Kidney glomerular epithelial cell (primary cell): ENCODE measurements around the gene PDE4D.

Source experiments
- DNase-seq: peaks from one replicate; lab custom pipeline; 2025; lab: John Stamatoyannopoulos, UW

The PDE4D gene

DNA sequence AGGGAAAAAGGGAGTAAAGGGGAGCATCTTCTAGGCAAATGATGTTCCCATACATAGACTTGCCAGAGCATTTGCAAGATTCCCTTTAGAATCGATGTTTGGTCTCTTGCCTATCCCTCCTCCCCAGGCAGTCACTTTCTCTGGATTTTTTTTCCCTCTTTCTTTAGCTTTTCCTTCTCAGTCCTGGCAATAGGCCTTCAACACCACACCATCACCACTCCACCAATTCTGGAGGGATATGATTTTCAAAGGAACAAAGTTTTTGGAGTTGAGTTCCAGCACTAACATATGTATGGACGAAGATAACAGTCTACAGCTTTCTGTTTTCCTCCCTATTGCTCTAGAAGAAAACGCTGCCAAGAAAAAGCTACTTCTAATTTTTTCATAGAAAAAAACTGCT, 377.4 kb downstream of the PDE4D start:
- no peak for DNase-seq

DNA sequence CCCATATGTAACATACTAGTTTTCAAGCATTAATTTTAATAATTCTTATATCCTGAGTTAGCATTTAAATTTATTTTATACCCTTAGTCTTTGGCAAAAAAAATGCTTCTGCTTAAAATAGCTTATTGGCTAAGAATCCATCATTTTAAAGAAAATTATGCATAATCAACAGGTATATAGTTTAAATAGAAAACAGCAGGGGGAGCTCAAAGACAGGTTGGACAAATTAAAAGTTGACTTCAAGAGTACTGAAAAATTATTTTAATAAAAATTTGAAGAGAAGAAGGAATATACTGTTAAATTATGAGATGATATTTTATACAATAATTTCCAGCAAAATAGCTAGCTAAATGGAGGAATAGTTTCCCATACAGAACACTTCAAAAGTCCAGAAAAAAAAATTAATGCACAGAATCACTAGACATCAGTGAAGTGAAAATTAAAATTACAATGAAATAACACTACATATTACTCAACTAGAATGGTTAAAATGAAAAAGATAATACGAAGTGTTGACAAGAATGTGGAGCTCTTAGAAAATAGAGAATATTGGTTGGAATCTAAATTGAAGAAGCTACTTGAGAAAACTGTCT, 387.1 kb downstream of the PDE4D start:
- peak; percentile 42 for DNase-seq

DNA sequence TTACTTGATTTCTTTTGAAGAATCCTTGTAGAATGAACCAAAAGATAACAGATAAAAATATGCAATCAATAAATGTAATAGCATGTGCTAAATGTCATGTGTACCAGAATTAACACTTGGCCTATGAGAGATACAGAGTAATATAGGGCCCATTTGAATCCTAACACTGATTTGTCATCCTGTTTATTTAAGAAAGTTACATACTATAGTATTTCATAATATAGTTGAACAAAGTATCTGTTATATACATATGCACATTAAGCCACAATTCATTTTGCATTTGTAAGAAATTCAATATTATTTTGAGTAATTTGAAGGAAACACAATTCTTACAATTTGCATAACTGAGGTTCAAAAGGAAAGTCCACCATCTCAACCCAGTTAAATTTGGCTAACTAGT, 389.5 kb downstream of the PDE4D start:
- no peak for DNase-seq

DNA sequence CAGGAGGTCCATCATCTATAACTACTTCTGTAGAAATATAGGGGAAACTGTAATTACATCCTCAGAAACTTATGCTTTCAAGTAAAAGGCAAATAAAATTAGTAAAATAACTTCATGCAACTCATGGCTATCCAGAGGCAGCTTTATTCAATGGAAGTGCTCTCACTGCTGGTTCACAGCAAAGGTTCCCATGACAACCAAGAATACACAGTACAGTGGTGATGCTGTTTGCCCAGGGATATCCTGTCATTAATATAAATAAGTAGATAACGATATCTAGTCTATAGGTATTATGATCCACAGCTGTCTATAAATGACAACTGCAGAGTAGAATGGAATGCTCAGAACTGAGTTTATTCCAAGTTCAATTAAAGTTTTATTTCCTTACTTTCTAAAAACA, 390.3 kb downstream of the PDE4D start:
- DNase-seq = no peak

DNA sequence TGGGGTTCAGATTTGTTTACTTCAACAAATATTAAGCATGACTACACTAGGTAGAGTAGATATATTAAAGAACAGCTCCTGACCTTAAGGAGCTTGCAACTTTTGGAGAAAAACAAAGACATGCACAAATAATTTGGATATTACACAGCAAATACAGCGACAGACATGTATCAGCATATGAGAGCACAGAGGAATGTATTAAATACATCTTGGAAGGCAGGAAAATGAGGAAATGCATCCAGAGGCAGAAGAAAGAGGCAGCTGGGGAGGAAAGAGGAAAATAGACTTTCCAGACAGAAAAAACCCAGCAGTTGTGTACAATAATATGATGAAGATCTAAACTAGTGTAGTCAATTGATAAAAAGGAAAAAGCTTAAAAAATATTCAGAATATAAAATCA, 392.2 kb downstream of the PDE4D start:
- DNase-seq = no peak

DNA sequence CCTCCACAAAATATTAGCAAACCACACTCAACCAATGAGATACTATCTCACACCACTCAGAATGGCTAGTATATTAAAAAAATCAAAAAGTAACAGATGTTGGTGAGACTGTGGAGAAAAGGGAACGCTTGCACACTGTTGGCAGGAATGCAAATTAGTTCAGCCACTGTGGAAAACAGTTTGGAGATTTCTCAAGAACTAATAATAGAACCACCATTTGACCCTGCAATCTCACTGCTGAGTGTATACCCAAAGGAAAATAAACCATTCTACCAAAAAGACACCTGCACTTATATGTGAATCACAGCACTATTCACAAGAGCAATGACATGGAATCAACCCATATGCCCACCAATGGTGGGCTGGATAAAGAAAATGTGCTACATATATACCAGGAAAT, 393.5 kb downstream of the PDE4D start:
- no peak for DNase-seq

DNA sequence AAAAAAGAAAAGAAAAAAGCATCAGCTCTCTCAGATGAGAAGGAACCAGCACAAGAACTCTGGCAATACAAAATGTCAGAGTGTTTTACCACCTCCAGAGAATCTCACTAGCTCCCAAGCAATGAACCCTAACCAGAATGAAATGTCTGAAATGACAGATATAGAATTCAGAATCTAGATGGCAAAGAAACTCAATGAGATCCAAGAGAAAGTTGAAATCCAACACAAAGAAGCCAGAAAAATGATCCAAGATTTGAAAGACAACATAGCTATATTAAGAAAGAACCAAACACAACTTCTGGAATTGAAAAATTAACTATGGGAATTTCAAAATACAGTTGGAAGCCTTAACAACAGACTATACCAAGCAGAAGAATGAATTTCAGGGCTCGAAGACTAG, 396.3 kb downstream of the PDE4D start:
- DNase-seq = no peak

DNA sequence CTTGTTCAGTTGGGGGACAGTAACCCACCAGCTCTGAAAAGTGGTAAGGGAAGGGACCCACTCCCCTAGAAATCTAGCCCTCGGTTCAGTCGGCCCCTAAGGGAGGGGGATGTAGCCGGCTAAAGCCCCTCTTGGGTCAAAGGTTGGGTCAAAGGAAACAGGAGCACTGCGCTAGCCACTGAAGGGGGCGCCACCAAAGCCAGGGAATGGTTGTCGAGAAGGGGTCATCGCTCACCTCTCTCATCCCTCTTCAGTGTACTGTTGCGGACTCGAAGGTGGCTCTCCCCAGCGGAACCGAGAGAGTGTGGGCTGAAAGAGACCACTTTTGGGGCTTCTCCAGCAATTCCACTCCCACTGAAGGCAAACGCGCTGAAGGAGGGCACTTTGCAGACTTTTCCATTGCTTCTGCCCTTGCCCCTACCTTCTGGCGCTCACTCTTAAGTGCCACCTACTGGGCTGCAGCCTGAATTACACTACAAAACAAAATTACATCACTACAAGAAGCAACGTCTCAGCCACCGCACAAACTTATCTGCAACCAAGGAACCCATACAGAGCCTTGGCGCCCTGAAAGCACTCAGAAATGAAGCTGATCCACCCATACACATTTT, 396.9 kb downstream of the PDE4D start:
- DNase-seq = no peak

DNA sequence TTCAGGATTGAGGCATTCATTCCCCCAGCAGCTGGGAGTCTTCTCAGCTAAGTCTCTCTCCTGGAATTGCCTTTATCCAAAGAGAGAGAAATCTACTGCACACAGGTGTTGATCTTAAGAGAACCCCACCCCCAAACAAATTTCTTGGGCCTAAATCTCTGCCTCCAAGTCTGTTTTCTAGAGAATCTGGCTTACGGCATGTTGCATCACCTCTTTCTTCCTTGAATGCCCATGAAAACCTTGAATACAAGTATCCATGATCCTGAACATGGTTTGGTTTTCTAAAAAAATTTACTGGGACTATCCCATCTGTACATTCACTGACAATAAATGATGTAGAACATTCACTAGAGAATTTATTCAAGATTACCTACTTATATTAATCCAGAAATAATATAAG, 401.6 kb downstream of the PDE4D start:
- DNase-seq = no peak

DNA sequence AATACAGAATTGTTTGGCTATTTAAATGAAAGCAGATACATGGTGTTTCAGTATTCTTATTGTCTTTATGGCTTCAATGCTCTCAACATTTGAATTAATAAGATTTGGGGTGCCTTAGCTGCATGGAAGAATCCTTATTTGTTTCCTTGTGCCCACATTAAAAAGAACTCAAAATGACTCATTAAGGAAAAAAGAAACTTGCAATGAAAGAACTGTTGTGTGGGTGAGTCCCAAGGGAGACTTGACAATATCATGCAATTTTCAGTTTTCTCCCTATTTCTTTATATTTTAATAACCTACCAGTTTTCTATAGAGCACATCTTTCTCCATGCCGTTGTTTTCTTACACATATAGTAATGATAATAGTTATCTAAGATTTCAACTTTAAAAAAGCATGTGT, 404.0 kb downstream of the PDE4D start:
- DNase-seq = no peak

DNA sequence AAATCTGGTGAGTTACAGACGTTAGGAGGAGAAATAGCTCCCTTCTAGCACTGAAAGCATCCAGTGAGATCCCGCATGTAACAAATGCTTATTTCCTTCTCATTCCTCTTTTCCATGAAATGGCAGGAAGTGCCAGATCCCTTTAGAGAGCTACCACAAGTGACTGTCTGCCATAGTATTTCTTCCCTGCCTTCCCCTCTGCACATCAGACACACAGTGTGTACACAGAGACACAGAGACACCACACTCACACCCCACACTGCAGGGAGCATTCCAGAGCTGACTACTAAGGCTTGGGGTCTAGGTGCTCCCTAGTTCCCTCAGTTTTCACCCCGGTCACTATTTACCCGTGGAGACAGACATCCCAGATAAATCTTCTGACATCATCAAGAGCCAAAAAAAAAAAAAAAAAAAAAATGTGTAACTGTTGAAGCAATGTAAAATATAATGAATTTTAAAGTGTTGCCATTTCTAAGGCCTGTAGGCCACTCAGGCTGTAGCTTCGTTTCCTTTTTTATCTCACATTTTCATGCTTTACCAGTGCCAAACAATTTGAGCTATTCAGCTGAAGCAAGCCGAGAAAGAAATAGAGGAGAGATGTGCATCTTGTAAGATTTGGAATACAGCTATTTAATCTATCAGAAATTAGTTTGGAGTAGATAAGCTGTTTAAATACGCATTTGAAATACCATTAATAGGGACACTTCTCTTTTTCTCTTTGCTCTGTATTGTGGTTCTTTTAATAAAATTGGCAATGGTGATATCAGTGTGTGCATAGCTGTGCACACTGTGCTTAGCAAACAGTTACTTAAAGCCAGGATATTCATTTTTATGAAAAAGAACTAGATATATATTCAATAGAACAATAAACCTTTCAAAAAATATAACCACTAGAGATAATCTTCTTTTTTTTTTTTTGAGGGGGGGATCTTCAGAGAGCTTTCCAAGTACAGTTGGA, 405.5 kb downstream of the PDE4D start:
- no peak for DNase-seq

DNA sequence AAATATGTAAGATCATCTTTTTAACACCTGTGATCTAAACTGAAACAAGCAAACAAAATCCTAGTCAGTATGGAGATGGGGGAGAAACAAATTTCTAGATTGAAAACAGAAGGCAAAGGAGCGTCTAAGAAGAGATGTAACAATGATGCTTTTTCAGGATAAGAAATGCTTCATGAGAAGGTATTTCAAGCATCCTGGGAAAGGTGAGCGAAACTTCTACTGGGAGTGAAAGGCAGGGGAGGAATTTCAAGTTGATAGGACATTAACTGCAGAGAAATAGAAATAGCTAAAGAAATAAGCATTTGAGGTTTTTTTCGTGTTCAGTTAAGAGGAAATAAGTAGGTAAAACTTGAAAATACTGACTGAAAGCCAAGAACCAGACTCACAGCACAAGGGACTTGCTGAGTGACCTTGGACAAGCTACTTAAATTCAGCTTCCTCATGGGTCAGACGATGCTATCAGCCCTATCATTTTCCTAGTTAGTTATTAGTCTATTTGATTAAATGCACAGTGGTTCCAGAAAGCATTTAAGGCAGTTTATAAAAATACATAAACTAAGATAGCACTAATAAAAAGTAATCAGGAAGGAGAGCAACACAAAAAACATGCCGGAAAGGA, 406.3 kb downstream of the PDE4D start:
- DNase-seq = no peak

DNA sequence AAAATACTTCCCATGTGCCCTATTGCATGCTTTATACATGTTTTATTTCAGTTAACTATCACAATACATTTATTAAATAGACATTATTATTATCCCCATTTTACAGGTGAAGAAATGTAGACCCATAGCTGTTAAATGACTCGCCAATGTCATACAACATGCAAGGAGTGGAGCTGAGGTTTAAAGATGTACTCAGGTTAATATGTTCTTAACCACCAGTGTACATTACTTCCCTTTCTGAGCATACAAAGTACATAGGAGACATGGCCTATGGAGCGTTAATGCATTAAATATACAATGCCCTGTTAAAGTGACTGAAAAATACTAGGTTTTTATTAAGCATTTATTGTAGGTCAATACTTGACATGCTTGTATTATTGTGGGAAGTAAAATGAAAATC, 407.0 kb downstream of the PDE4D start:
- no peak for DNase-seq

DNA sequence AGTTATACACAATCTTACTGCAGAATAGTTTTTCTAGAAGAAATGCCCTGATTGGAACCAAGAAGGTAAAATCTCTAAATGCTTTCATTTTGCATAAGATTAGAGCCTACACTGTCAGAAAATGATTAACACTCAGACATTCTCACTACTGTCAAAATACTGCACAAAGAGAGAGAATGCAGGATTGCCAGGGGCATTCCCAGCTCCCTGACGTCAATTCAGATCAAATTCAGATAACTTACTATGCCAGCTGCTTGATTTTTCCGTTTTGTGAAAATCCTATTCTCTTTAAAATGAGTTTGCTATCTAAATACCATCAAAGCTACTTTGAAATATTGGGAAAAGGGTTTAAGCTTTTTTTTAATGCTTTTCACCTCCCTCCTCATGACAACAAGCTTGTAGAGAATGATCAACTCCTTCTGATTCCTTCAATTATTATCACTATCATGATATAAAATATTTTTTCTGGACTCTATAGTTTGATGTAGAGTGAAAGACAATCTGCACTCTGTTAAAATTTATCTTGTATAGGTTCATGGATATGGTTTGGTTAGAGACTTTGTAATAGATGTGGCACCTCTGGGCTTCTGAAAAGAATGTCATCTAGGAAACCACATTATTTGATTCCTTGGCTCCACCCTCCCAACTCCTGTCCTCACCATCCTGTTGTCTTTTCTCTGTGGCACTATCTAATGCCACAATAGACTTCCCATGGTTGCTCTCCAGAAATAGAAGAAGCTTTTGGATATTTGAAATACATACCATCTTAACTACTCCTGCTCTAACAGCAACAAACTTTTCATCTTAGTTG, 407.7 kb downstream of the PDE4D start:
- peak; percentile 31 for DNase-seq

DNA sequence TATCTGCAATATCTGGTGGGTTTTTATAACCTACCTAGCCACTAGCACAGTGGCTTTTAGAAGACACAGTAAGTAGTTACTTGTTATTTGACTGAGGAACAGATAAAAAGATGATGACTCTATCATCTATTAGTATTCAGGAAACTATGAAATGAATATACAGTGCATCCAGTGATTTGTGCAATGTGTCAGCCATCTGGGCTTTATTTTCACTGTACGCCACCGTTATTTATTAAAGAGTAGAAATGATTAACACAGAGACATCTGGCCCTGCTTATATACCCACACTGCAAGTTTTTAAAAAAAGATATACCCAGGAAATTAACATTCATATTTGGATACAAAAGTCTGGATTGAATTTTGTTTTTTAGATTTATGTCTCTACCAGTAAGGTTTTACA, 408.4 kb downstream of the PDE4D start:
- DNase-seq = no peak

DNA sequence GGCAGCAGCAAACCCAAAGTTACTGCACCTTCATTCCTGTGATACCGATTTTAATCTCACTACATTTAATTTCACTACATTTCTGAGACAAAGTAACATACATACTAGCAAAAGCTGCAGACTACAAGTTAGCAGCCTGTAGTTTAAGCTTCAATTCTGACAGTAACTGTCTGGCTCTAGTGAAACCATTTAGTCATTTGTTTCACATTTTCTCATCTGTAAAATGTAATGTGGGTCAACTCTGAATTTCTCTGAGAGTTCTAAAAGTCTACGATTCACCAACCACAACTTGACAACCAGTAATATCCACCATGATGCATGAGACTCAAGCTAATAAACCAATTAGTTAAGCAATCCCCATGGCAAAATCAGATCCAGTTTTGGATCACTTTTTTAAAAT, 408.9 kb downstream of the PDE4D start:
- no peak for DNase-seq

DNA sequence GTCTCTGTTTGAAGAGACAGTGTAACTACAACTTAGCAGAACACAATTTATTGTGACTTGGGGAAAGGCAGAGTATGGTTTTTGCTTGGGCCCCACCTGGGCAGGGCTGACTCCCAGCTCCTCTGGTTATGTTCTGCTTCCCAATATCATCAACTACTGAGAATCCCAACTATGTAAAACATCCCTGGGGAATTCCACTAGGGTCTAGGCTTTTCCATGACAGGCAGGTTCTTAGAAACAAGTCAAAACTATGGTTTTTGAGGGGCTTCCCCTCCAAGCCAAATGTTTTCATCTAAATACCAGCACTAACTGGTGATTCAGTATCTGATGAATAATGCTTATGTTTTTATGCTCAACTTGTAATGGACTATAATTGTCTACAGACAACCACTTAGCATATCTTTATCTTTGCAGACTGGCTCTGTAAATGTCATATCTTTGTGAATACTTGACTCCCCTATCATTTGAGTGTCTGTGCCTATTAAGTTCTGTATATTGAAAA, 409.5 kb downstream of the PDE4D start:
- peak; percentile 74 for DNase-seq

DNA sequence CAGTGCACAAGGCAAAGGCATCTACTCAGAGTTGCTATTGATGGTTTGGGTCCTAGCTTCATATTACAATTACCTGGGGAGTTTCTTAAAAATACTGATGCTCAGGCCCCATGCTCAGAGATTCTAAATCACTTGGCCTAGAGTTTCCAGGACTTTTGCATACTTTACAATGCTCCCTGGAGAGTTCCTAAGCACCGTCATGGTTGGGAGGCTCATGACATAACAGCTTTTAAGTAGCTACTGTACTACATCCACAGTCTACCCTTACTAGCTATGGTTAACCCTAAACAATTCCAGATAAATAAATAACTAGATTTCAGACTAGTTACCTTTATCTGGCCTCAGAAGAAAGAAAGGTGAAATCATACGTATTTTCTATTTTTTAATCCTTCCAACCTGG, 414.4 kb downstream of the PDE4D start:
- DNase-seq = no peak

DNA sequence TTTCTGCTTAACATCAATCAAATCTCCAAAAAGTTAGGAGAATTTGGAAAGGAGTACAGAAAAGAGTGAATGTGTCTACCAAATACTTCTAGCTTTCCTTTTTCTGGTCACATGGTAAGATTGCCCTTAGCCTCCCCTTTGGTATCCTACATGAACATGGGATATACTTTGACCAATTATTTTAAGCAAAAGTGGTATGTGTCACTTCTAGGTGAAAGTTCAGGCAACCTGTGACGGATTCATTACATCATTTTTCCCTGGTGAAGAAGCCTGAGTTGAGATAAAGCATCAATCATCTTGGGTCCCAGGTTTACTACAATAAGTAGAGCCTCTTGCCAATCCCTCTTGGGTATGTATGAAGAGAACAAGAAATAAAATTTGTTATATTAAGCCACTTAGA, 419.2 kb downstream of the PDE4D start:
- no peak for DNase-seq

DNA sequence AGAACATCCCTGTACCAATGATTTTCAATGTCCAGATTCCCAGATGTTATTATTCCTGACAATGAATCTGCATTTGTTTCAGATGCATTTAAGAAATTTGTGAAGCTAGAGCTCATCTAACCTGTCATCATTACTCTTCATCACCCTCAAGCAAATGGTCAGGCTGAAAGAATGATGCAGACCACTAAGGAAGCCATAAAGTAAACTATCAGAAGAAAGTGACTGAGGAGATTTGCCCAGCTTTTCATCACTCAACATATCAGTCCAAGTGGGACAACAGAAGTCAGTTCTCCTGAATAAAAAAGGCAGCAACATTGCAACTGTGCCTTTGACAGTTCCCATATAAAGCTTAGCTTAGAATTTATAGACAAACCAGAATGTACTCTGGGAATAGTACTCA, 419.9 kb downstream of the PDE4D start:
- no peak for DNase-seq

DNA sequence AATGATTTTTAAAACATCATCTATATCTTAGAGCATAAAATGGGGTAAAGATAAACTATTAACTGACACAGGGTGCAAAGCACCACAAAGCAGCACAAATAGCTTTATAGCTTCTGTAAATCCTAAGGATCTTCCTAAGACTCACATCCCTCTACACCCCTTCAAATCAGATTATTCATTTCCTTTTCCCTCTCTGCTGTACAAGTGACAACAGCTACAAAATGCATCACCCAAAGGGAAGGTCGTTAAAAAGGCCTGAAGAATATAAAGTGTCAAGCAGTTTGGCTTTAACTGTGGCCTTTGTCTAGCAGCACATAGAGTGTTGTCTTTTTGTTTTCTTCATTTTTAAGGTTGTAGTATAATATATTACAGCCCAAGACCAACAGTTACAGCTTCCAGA, 422.1 kb downstream of the PDE4D start:
- DNase-seq = no peak

DNA sequence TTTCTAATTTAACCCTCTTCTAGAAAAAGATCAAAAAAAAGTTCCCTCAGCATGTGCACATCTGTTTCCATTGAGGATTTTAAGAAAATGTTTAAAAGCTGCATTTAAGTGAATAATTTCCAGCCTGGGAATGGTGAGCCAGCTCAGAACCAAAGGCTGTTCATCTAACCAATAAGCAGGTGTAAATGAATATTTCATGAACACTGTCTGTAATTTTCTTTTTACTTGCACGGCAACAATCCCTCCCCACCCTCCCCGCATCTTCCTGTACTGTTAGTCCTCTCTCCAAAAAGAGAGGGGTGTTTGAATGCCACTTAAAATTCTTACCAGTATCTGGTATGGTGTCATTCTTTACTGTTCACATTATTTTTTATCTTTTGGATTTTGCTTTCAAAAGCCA, 425.6 kb downstream of the PDE4D start:
- no peak for DNase-seq
